Stimulated activated CD4-positive, alpha-beta T cell treated with anti-CD3 and anti-CD28 coated beads, TNF-alpha, amount 100 ng/mL, for 1 hour (primary cell): ENCODE results near the gene DMRTC2.

Experiments
- DNase-seq, 3 donors: peaks; one replicate each; pipeline ENCODE4 v3.0.0-alpha.2; 2020; ENCODE audit warnings: low read depth in 3 of 3, low spot score in 1 of 3

The DMRTC2 gene

GRCh38 chr19:41888926-41889325 is 44.1 kb downstream of the DMRTC2 start:
- no peak for DNase-seq

GRCh38 chr19:41889896-41890295 is 45.1 kb downstream of the DMRTC2 start:
- DNase-seq: no peak

GRCh38 chr19:41890936-41891335 is 46.1 kb downstream of the DMRTC2 start:
- DNase-seq: no peak

- DNase-seq: no peak
Observed at GRCh38 chr19:41892173-41892902, 47.5 kb downstream of the DMRTC2 start.

GRCh38 chr19:41893899-41894298 is 49.1 kb downstream of the DMRTC2 start:
- no peak for DNase-seq

GRCh38 chr19:41894350-41894749 is 49.5 kb downstream of the DMRTC2 start:
- DNase-seq: no peak

- DNase-seq: no peak
Observed at GRCh38 chr19:41895745-41896580, 51.1 kb downstream of the DMRTC2 start.

- DNase-seq: no peak
Observed at GRCh38 chr19:41896581-41896942, 51.7 kb downstream of the DMRTC2 start.

- no peak for DNase-seq
Observed at GRCh38 chr19:41897181-41897580, 52.3 kb downstream of the DMRTC2 start.

GRCh38 chr19:41897820-41898219 is 53.0 kb downstream of the DMRTC2 start:
- no peak for DNase-seq

- DNase-seq: no peak
Observed at GRCh38 chr19:41898235-41898634, 53.4 kb downstream of the DMRTC2 start.
